Measurements from ENCODE around the gene NCBP2L.
"Not testable (repeated sequence)": the region's sequence is repeated elsewhere in the genome, so short reads cannot be mapped to it uniquely, and the experiment has no call there.

DNA sequence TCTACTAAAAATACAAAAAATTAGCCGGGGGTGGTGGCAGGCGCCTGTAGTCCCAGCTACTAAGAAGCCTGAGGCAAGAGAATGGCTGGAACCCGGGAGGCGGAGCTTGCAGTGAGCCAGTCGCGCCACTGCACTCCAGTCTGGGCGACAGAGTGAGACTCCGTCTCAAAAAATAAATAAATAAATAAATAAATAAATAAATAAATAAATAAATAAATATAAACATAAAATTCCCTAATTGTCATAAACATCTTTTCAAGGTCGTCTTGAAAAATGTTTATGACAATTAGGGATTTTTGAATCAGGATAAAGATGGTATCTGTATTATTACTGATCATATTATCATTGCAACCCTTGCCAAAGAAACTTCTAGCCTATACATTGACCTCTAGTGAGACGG is 32.5 kb downstream of the NCBP2L start:
- not testable (repeated sequence) for TF ChIP-seq EZH2phosphoT487 (IDR thresholded peaks at IDR 0.05; ENCODE audit: low read depth, severe bottlenecking, unreplicated experiment)
- TF ChIP-seq, protein P1, sequence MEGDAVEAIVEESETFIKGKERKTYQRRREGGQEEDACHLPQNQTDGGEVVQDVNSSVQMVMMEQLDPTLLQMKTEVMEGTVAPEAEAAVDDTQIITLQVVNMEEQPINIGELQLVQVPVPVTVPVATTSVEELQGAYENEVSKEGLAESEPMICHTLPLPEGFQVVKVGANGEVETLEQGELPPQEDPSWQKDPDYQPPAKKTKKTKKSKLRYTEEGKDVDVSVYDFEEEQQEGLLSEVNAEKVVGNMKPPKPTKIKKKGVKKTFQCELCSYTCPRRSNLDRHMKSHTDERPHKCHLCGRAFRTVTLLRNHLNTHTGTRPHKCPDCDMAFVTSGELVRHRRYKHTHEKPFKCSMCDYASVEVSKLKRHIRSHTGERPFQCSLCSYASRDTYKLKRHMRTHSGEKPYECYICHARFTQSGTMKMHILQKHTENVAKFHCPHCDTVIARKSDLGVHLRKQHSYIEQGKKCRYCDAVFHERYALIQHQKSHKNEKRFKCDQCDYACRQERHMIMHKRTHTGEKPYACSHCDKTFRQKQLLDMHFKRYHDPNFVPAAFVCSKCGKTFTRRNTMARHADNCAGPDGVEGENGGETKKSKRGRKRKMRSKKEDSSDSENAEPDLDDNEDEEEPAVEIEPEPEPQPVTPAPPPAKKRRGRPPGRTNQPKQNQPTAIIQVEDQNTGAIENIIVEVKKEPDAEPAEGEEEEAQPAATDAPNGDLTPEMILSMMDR (IDR thresholded peaks at IDR 0.05; ENCODE audit: poor library complexity): not testable (repeated sequence)

All from hepatocyte (in vitro differentiated cells).